Measurements from ENCODE around the gene CDH4.
"Not testable (repeated sequence)": the region's sequence is repeated elsewhere in the genome, so short reads cannot be mapped to it uniquely, and the experiment has no call there.

Gene CDH4

GRCh38 chr20:61419010-61419409 lies 166.9 kb downstream of the CDH4 start:
- DNase-seq (ENCODE audit: low read depth in 2 of 2) = no peak

- no peak for DNase-seq (ENCODE audit: low read depth in 2 of 2)
These were observed 167.4 kb downstream of the CDH4 start for GRCh38 chr20:61419501-61419900.

GRCh38 chr20:61420056-61420455 lies 168.0 kb downstream of the CDH4 start:
- DNase-seq (ENCODE audit: low read depth in 2 of 2) = no peak

GRCh38 chr20:61420781-61421180 lies 168.7 kb downstream of the CDH4 start:
- DNase-seq (ENCODE audit: low read depth in 2 of 2) = no peak

GRCh38 chr20:61422636-61423425 lies 170.8 kb downstream of the CDH4 start:
- DNase-seq (ENCODE audit: low read depth in 2 of 2) = no peak

- DNase-seq (ENCODE audit: low read depth in 2 of 2) = no peak
These were observed 172.1 kb downstream of the CDH4 start for GRCh38 chr20:61424011-61424627.

- no peak for DNase-seq (ENCODE audit: low read depth in 2 of 2)
These were observed 172.8 kb downstream of the CDH4 start for GRCh38 chr20:61424628-61425420.

GRCh38 chr20:61425541-61425991 lies 173.5 kb downstream of the CDH4 start:
- not testable (repeated sequence) for DNase-seq (ENCODE audit: low read depth in 2 of 2)

GRCh38 chr20:61426352-61426751 lies 174.3 kb downstream of the CDH4 start:
- no peak for DNase-seq (ENCODE audit: low read depth in 2 of 2)

GRCh38 chr20:61429458-61430227 lies 177.6 kb downstream of the CDH4 start:
- no peak for DNase-seq (ENCODE audit: low read depth in 2 of 2)

GRCh38 chr20:61430228-61430624 lies 178.2 kb downstream of the CDH4 start:
- no peak for DNase-seq (ENCODE audit: low read depth in 2 of 2)

- DNase-seq (ENCODE audit: low read depth in 2 of 2) = no peak
These were observed 181.1 kb downstream of the CDH4 start for GRCh38 chr20:61433176-61433575.

GRCh38 chr20:61433816-61434215 lies 181.8 kb downstream of the CDH4 start:
- no peak for DNase-seq (ENCODE audit: low read depth in 2 of 2)

GRCh38 chr20:61434341-61434781 lies 182.3 kb downstream of the CDH4 start:
- no peak for DNase-seq (ENCODE audit: low read depth in 2 of 2)

- no peak for DNase-seq (ENCODE audit: low read depth in 2 of 2)
These were observed 183.2 kb downstream of the CDH4 start for GRCh38 chr20:61435184-61435822.

- no peak for DNase-seq (ENCODE audit: low read depth in 2 of 2)
These were observed 183.8 kb downstream of the CDH4 start for GRCh38 chr20:61435823-61436220.

- no peak for DNase-seq (ENCODE audit: low read depth in 2 of 2)
These were observed 184.2 kb downstream of the CDH4 start for GRCh38 chr20:61436283-61436666.

GRCh38 chr20:61436667-61437279 lies 184.7 kb downstream of the CDH4 start:
- DNase-seq (ENCODE audit: low read depth in 2 of 2) = no peak

GRCh38 chr20:61437280-61438206 lies 185.5 kb downstream of the CDH4 start:
- no peak for DNase-seq (ENCODE audit: low read depth in 2 of 2)

- no peak for DNase-seq (ENCODE audit: low read depth in 2 of 2)
These were observed 186.2 kb downstream of the CDH4 start for GRCh38 chr20:61438285-61438684.
